Heart left ventricle (tissue), 13 donors: Measurements from ENCODE around the gene BTG2.

Experiments
- POLR2A ChIP-seq, 2 donors: fragments of 450-650 bp; IDR thresholded peaks; one replicate each; pipeline ENCODE4 v1.6.1; 2017; ENCODE audit warnings: antibody characterized with exemption in 2 of 2, mild to moderate bottlenecking in 2 of 2, moderate library complexity in 2 of 2
- TF ChIP-seq, protein P1 (sequence below), 12 donors: fragments of 200-600 bp; sonication (generic) in 4 of 12; IDR thresholded peaks; one replicate each; pipeline versions ENCODE4 v1.5.0 to v1.8.0; 2018 to 2022; ENCODE audit warnings: antibody characterized with exemption in 12 of 12, mild to moderate bottlenecking in 5 of 12
- donor health status: ischemic (EF 13 %, LVEDD 7.1; RV severe dilation, severe dysfunction).
- donor health status: DM: no; HTN: yes; CAD: no.
- donor health status: DM: no; HTN: no; CAD: no.
- donor health status: ischemic (EF 25% LVEDD 6.9; RV normal size, moderate dysfunction).
- donor health status: ischemic (EF 25% LVEDD 5.7; RV mildly dilated, moderate dysfunction).
- donor health status: ischemic (EF 35%, LVEDD 5.7; RV mildly dilated, moderate dysfunction).
- donor health status: nonischemic (EF 11% LVEDD 7.7; RV severe dilation, severe dysfunction).
- donor health status: DM: yes; HTN: yes; CAD: no.
- donor health status: PGD.
- donor health status: ischemic (EF 29% LVEDD 5.4; RV normal size, mild dysfunction).
- donor health status: nonischemic (EF 23%, LVEDD 6.1; RV moderate dilation, normal function).

DNA sequence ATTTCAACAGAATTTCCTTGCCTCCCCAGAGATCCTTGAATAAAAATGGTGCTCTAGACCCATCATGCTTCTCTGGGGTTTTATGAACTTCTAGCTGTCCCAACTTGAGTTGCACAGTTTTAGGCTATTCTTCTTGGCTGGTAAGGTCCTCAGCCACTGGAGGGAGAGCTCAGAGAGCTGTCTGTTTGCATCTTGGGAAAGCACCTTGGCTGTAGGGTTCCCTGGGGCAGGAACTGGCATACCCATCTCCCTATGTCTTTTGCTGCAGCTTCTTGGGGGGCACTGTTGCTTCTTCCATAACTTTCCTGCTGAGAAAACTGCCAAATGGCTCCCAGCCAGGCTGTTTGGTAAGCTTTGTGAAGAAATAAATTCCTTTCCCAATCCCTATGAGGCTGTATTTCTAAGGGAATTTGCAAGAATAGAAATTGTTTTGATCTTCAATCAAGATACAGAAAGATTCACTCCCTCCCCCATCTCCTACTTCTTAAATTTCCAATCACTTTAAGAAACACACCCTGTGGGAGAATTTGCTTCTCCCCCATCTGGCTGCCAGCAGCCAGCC lies 53.8 kb downstream of the BTG2 start:
- TF ChIP-seq, protein P1, sequence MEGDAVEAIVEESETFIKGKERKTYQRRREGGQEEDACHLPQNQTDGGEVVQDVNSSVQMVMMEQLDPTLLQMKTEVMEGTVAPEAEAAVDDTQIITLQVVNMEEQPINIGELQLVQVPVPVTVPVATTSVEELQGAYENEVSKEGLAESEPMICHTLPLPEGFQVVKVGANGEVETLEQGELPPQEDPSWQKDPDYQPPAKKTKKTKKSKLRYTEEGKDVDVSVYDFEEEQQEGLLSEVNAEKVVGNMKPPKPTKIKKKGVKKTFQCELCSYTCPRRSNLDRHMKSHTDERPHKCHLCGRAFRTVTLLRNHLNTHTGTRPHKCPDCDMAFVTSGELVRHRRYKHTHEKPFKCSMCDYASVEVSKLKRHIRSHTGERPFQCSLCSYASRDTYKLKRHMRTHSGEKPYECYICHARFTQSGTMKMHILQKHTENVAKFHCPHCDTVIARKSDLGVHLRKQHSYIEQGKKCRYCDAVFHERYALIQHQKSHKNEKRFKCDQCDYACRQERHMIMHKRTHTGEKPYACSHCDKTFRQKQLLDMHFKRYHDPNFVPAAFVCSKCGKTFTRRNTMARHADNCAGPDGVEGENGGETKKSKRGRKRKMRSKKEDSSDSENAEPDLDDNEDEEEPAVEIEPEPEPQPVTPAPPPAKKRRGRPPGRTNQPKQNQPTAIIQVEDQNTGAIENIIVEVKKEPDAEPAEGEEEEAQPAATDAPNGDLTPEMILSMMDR (IDR thresholded peaks at IDR 0.05), result no peak
- TF ChIP-seq POLR2A (IDR thresholded peaks at IDR 0.05), result no peak
